Ovary (tissue), 3 donors: ENCODE data around the gene TSPAN4.

Experiments
- EP300 ChIP-seq: sonication (generic); formaldehyde crosslinking; IDR thresholded peaks from one replicate; pipeline ENCODE4 v1.6.1; 2017; ENCODE audit warnings: antibody characterized with exemption
- POLR2A ChIP-seq: fragments of 450-650 bp; IDR thresholded peaks from one replicate; pipeline ENCODE4 v1.6.1; 2017; ENCODE audit warnings: antibody characterized with exemption, mild to moderate bottlenecking, moderate library complexity
- TF ChIP-seq, protein P1 (sequence below), 3 donors: fragments of 450-650 bp in 2 of 3; fragments of 200-600 bp in 1 of 3; IDR thresholded peaks; one replicate each; pipeline versions ENCODE4 v1.5.1 to v1.8.0; 2016 to 2022; ENCODE audit warnings: antibody characterized with exemption in 3 of 3, mild to moderate bottlenecking in 1 of 3
- donor health status: DM: no; HTN: no; CAD: no.

DNA sequence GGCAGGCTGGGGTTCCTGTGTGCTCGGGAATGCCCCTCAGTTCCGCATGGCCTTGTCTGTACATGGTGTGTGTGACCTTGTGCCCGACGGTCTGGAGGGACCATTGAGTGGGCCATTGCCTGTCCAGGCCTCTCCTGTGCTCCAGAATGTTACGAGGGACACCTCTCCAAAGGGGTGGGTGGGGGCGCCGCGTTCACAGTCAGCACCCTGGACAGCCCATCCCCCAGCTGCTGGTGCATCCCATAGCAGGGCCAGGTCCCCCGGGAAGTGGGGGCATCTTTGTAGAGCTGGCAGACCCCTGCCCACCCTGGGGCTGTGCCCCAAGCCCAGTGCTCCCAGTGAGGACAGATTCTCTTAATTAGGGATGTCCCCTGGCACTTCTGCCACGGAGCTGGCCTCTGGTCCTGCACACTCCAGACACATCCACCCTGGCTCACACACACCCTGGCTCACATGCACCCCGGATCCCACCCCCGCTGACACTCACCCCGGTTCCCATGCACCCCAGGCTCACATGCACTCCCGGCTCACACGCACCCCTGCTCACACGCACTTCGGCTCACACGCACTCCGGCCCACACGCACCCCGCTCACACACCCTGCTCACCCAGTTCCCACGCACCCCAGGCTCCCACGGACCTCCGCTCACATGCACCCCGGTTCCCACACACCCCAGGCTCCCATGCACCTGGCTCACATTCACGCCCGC lies 15.6 kb downstream of the TSPAN4 start:
- TF ChIP-seq, protein P1, sequence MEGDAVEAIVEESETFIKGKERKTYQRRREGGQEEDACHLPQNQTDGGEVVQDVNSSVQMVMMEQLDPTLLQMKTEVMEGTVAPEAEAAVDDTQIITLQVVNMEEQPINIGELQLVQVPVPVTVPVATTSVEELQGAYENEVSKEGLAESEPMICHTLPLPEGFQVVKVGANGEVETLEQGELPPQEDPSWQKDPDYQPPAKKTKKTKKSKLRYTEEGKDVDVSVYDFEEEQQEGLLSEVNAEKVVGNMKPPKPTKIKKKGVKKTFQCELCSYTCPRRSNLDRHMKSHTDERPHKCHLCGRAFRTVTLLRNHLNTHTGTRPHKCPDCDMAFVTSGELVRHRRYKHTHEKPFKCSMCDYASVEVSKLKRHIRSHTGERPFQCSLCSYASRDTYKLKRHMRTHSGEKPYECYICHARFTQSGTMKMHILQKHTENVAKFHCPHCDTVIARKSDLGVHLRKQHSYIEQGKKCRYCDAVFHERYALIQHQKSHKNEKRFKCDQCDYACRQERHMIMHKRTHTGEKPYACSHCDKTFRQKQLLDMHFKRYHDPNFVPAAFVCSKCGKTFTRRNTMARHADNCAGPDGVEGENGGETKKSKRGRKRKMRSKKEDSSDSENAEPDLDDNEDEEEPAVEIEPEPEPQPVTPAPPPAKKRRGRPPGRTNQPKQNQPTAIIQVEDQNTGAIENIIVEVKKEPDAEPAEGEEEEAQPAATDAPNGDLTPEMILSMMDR (IDR thresholded peaks at IDR 0.05) = no peak
- TF ChIP-seq POLR2A (no peak), EP300 (no peak)
